HCT116 (cell line): ENCODE data around the gene PFKFB3. TPM values are rescaled to one million over a fixed set of nuclear protein-coding genes. Genes with fewer than 3 reads are reported as not detected.

Source experiments
- ATAC-seq: fragments of 200-7000 bp; cut with Tn5 transposase; 2 replicates; pipeline ENCODE4 v1.9.1; 2020; ENCODE audit warnings: mild to moderate bottlenecking, moderate library complexity
- Bru-seq: library from RNA; stranded (reverse); fragments of 400-500 nt; gene quantifications from one replicate; lab custom pipeline; 2021; lab: Mats Ljungman, UMichigan
- BruChase-seq, 2 experiments: library from RNA; stranded (reverse); fragments of 400-500 nt; gene quantifications; one replicate each; lab custom pipeline; 2021; lab: Mats Ljungman, UMichigan
- BruUV-seq: library from RNA; stranded (reverse); fragments of 400-500 nt; replicated peaks from 2 replicates; lab custom pipeline; 2021; lab: Mats Ljungman, UMichigan
- CTCF ChIA-PET: fragments of 300-600 bp; sonication (Branson Sonifier 250); formaldehyde crosslinking; loops from one replicate; lab custom pipeline; 2021; ENCODE audit warnings: antibody characterized with exemption; lab: Charles Lee
- POLR2A ChIA-PET: fragments of 300-600, 350-600 bp; sonication (Branson Sonifier 250); formaldehyde crosslinking; loops from one replicate; lab custom pipeline; 2021; ENCODE audit warnings: antibody characterized with exemption; lab: Charles Lee
- RAD21 ChIA-PET, 2 experiments: fragments of 300-600 bp; sonication (Branson Sonifier 250); formaldehyde crosslinking; loops; one replicate each; lab custom pipeline; 2023; ENCODE audit warnings: low total read pairs in 2 of 2; ENCODE audit not compliant: uncharacterized antibody in 2 of 2, unreplicated experiment in 2 of 2, low non-redundant PET in 1 of 2; lab: Charles Lee
- DNase-seq: peaks from one replicate; pipeline ENCODE4 v3.0.0-alpha.2; 2010; ENCODE audit warnings: low read depth, low spot score
- H2AFZ ChIP-seq: fragments of 200-600 bp; shearing (Covaris generic), sonication (generic); 2 replicates; pipeline ENCODE4 v1.6.1; 2017; ENCODE audit warnings: low read depth, mixed run types, mixed read lengths, antibody characterized with exemption, low read length; ENCODE audit not compliant: poor library complexity, severe bottlenecking
- H3K27ac ChIP-seq: 2 replicates; pipeline ENCODE4 v1.5.1; 2012; ENCODE audit warnings: low read depth, low read length
- H3K27me3 ChIP-seq: fragments of 200-600 bp; sonication (generic); 2 replicates; pipeline ENCODE4 v1.6.1; 2016; ENCODE audit warnings: mixed run types, low read length, mixed read lengths; ENCODE audit not compliant: insufficient read depth
- H3K36me3 ChIP-seq, 2 experiments: fragments of 200-500 bp in 1 of 2; fragments of 200-600 bp in 1 of 2; sonication (Bioruptor generic) in 1 of 2; sonication (generic) in 1 of 2; 2 replicates each; pipeline versions ENCODE4 v1.5.1 to v1.6.1; 2014 to 2016; ENCODE audit warnings: low read length in 2 of 2, inconsistent platforms in 1 of 2, mixed read lengths in 1 of 2, mixed run types in 1 of 2; ENCODE audit not compliant: insufficient read depth in 2 of 2, control insufficient read depth in 1 of 2
- H3K4me1 ChIP-seq, 2 experiments: fragments of 200-600 bp in 1 of 2; sonication (generic) in 1 of 2; 2 replicates each; pipeline versions ENCODE4 v1.5.1 to v1.6.1; 2012 to 2017; ENCODE audit warnings: low read length in 2 of 2, inconsistent platforms in 1 of 2, mild to moderate bottlenecking in 1 of 2, mixed read lengths in 1 of 2, mixed run types in 1 of 2, moderate library complexity in 1 of 2; ENCODE audit not compliant: insufficient read depth in 2 of 2, control insufficient read depth in 1 of 2
- H3K4me2 ChIP-seq: fragments of 200-600 bp; sonication (generic); 2 replicates; pipeline ENCODE4 v1.6.1; 2017; ENCODE audit warnings: mixed run types, low read length, mixed read lengths
- H3K4me3 ChIP-seq, 2 experiments: fragments of 200-600 bp in 1 of 2; sonication (generic) in 1 of 2; replicated peaks in 1 of 2; 2 replicates each; pipeline ENCODE4 v1.5.1; 2011 to 2016; ENCODE audit warnings: low read length in 2 of 2, control low read depth in 1 of 2, low read depth in 1 of 2, mild to moderate bottlenecking in 1 of 2, mixed read lengths in 1 of 2, mixed run types in 1 of 2
- H3K79me2 ChIP-seq: fragments of 200-600 bp; sonication (generic); 2 replicates; pipeline ENCODE4 v1.6.1; 2017; ENCODE audit warnings: mild to moderate bottlenecking, mixed run types, low read length, moderate library complexity, mixed read lengths; ENCODE audit not compliant: insufficient read depth
- H3K9ac ChIP-seq: fragments of 200-600 bp; sonication (generic); 2 replicates; pipeline ENCODE4 v1.6.1; 2016; ENCODE audit warnings: low read length, mixed read lengths
- H3K9me2 ChIP-seq: fragments of 200-600 bp; sonication (generic), shearing (Covaris generic); 2 replicates; pipeline ENCODE4 v1.6.1; 2017; ENCODE audit warnings: mixed run types, mild to moderate bottlenecking, moderate library complexity; ENCODE audit not compliant: insufficient read depth
- H3K9me3 ChIP-seq, 2 experiments: fragments of 200-500 bp in 1 of 2; fragments of 200-600 bp in 1 of 2; sonication (Bioruptor generic) in 1 of 2; sonication (generic) in 1 of 2; 2 replicates each; pipeline ENCODE4 v1.6.1; 2014 to 2017; ENCODE audit warnings: low read length in 2 of 2, mixed read lengths in 2 of 2, inconsistent platforms in 1 of 2, low read depth in 1 of 2, mild to moderate bottlenecking in 1 of 2, mixed run types in 1 of 2, moderate library complexity in 1 of 2; ENCODE audit not compliant: control insufficient read depth in 1 of 2, insufficient read depth in 1 of 2
- H4K20me1 ChIP-seq: fragments of 200-600 bp; sonication (generic), shearing (Covaris generic); 2 replicates; pipeline ENCODE4 v1.6.1; 2017; ENCODE audit warnings: mixed run types, mild to moderate bottlenecking, moderate library complexity; ENCODE audit not compliant: insufficient read depth
- CBX3 ChIP-seq: IDR thresholded peaks from 2 replicates; pipeline ENCODE4 v1.6.1; 2012; ENCODE audit warnings: low read depth
- ELF1 ChIP-seq: IDR thresholded peaks from 2 replicates; pipeline ENCODE4 v1.6.1; 2012; ENCODE audit warnings: low read depth, borderline replicate concordance
- EZH2 ChIP-seq: fragments of 200-600 bp; sonication (generic); IDR thresholded peaks from 2 replicates; pipeline ENCODE4 v1.6.1; 2017; ENCODE audit warnings: antibody characterized with exemption, mixed run types
- FOSL1 ChIP-seq: IDR thresholded peaks from 2 replicates; pipeline ENCODE4 v1.6.1; 2012; ENCODE audit warnings: low read depth
- JUND ChIP-seq: IDR thresholded peaks from 2 replicates; pipeline ENCODE4 v1.6.1; 2012
- POLR2A ChIP-seq: IDR thresholded peaks from 2 replicates; pipeline ENCODE4 v1.7.0; 2011; ENCODE audit warnings: borderline replicate concordance; ENCODE audit not compliant: insufficient read depth, insufficient read length; ENCODE audit errors: extremely low read depth
- POLR2AphosphoS5 ChIP-seq: IDR thresholded peaks from 2 replicates; pipeline ENCODE4 v1.6.1; 2011; ENCODE audit warnings: mild to moderate bottlenecking, low read depth, low read length, moderate library complexity
- RAD21 ChIP-seq: IDR thresholded peaks from 2 replicates; pipeline ENCODE4 v1.6.1; 2012; ENCODE audit warnings: low read depth, mild to moderate bottlenecking
- SIN3A ChIP-seq: IDR thresholded peaks from 2 replicates; pipeline ENCODE4 v1.6.1; 2012; ENCODE audit warnings: low read depth
- SP1 ChIP-seq: IDR thresholded peaks from 2 replicates; pipeline ENCODE4 v1.6.1; 2012; ENCODE audit warnings: low read depth
- TCF7L2 ChIP-seq: IDR thresholded peaks from 2 replicates; pipeline ENCODE4 v1.7.0; 2011; ENCODE audit warnings: borderline replicate concordance, inconsistent platforms; ENCODE audit not compliant: insufficient read depth, insufficient read length; ENCODE audit errors: extremely low read depth
- YY1 ChIP-seq: IDR thresholded peaks from 2 replicates; pipeline ENCODE4 v1.6.1; 2011; ENCODE audit warnings: low read length, low read depth, moderate library complexity, mild to moderate bottlenecking; ENCODE audit not compliant: insufficient replicate concordance; ENCODE audit errors: extremely low read depth
- ZFX ChIP-seq: fragments of 450-650 bp; IDR thresholded peaks from 2 replicates; pipeline ENCODE4 v1.6.1; 2017
- ZNF274 ChIP-seq: fragments of 200-500 bp; sonication (Bioruptor generic); IDR thresholded peaks from 2 replicates; pipeline ENCODE4 v1.6.1; 2014; ENCODE audit warnings: mild to moderate bottlenecking, low read depth, low read length, inconsistent platforms
- intact Hi-C: fragments of 100-400 bp; cut with micrococcal nuclease; formaldehyde crosslinking; loops from 2 replicates; pipeline ENCODE4 v1.10.0; 2022
- long read RNA-seq: library from polyadenylated mRNA; unstranded; transcript quantifications from one replicate; pipeline ENCODE4 v2.0.0, GENCODE V29; 2021; ENCODE audit not compliant: unreplicated experiment
- polyA plus RNA-seq: library from polyadenylated mRNA; unstranded; fragments of >200 nt; gene quantifications from 2 replicates; pipeline ENCODE4 v1.2.1, GENCODE V29; 2012; ENCODE audit warnings: missing spikeins
- total RNA-seq: library from RNA; stranded (reverse); gene quantifications from one replicate; pipeline ENCODE4 v1.2.1, GENCODE V29; 2021; ENCODE audit not compliant: unreplicated experiment
- TF ChIP-seq, protein P1 (sequence below): IDR thresholded peaks from 2 replicates; pipeline ENCODE4 v1.6.1; 2012
- TF ChIP-seq, protein P2 (sequence below), 3 experiments: fragments of 200-600 bp in 1 of 3; sonication (generic) in 1 of 3; IDR thresholded peaks in 2 of 3; conservative IDR thresholded peaks in 1 of 3; 2 replicates each; pipeline ENCODE4 v1.5.1; 2012 to 2017; ENCODE audit warnings: low read depth in 2 of 3, low read length in 2 of 3, antibody characterized with exemption in 1 of 3, borderline replicate concordance in 1 of 3, control low read depth in 1 of 3, mild to moderate bottlenecking in 1 of 3, mixed read lengths in 1 of 3, mixed run types in 1 of 3, moderate library complexity in 1 of 3; ENCODE audit not compliant: insufficient read depth in 1 of 3
- TF ChIP-seq, protein P3 (sequence below): IDR thresholded peaks from 2 replicates; pipeline ENCODE4 v1.6.1; 2011; ENCODE audit warnings: mild to moderate bottlenecking, low read length, moderate library complexity; ENCODE audit not compliant: insufficient replicate concordance; ENCODE audit errors: extremely low read depth

The PFKFB3 gene
- 50.8 TPM for total RNA-seq
- 32.8 and 40.7 TPM in 2 replicates for polyA plus RNA-seq
- percentile 82 among the genes with signal in this experiment for Bru-seq, nascent RNA
- BruChase-seq, experiment 1, labeled RNA remaining after a 6-hour chase: percentile 83 among the genes with signal in this experiment
- percentile 82 among the genes with signal in this experiment for BruChase-seq, experiment 2, labeled RNA remaining after a 2-hour chase
- long read RNA-seq, full-length matches to known transcripts: 11 of 83 reads
- long read RNA-seq, partial matches to known transcripts: 30 of 83 reads
- long read RNA-seq, other reads (novel, unspliced or antisense): 42 of 83 reads

DNA sequence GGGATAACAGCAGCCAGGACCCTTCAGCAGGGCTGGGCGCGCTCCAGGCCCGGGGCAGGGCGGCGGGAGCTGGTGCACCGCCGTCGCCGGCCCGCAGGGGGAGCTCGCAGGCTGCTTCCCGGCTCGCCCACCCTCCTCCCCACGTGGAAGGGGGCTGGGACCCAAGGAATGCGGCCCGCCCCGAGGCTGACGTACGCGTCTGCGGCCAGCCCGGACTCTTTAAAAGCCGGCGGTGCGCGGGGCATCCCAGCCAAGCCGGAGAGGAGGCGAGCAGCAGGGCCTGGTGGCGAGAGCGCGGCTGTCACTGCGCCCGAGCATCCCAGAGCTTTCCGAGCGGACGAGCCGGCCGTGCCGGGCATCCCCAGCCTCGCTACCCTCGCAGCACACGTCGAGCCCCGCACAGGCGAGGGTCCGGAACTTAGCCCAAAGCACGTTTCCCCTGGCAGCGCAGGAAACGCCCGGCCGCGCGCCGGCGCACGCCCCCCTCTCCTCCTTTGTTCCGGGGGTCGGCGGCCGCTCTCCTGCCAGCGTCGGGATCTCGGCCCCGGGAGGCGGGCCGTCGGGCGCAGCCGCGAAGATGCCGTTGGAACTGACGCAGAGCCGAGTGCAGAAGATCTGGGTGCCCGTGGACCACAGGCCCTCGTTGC is at the start of gene PFKFB3:
Gene PFKFB3, plus strand, starts transcription at position 249 of the 647 bp plus-strand sequence. Its CDS starts 329 bp downstream, at position 578.
- Histone ChIP-seq H3K79me2 (peaks cover 29% of the 10 kb centered on the region), H3K27me3 (no peaks in the 10 kb centered on the region), H3K9ac (peak within 1 kb of the TSS; percentile 70), H3K9me2 (no peaks in the 10 kb centered on the region), H4K20me1 (no peaks in the 10 kb centered on the region), H3K36me3 (no peaks in the 10 kb centered on the region), H2AFZ (no peak within 1 kb of the TSS), H3K27ac (peak within 1 kb of the TSS; percentile 94), H3K4me2 (peak within 1 kb of the TSS; percentile 98), H3K9me3 (no peaks in the 10 kb centered on the region), H3K4me1 (peaks cover 0 to 27% of the 10 kb centered on the region in 2 experiments; a peak in 3 of 4 replicates), H3K4me3 (peak within 1 kb of the TSS; percentile 58 to 74)
- TF ChIP-seq ZFX (peak; percentile 17; the same call in 1 of the 2 replicates), TCF7L2 (peak; percentile 45), EZH2 (no peak), ZNF274 (no peak), POLR2AphosphoS5 (peak; percentile 96), JUND (no peak), ELF1 (no peak), RAD21 (peak; percentile 95), YY1 (peak; percentile 22), FOSL1 (no peak), CBX3 (0 out of 2 replicates have a peak, but pooled peaks have one; percentile 65), SIN3A (peak; percentile 84), POLR2A (peak; percentile 88), SP1 (peak; percentile 70)
- TF ChIP-seq, protein P1, sequence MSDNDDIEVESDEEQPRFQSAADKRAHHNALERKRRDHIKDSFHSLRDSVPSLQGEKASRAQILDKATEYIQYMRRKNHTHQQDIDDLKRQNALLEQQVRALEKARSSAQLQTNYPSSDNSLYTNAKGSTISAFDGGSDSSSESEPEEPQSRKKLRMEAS: peak; percentile 97
- TF ChIP-seq, protein P2, sequence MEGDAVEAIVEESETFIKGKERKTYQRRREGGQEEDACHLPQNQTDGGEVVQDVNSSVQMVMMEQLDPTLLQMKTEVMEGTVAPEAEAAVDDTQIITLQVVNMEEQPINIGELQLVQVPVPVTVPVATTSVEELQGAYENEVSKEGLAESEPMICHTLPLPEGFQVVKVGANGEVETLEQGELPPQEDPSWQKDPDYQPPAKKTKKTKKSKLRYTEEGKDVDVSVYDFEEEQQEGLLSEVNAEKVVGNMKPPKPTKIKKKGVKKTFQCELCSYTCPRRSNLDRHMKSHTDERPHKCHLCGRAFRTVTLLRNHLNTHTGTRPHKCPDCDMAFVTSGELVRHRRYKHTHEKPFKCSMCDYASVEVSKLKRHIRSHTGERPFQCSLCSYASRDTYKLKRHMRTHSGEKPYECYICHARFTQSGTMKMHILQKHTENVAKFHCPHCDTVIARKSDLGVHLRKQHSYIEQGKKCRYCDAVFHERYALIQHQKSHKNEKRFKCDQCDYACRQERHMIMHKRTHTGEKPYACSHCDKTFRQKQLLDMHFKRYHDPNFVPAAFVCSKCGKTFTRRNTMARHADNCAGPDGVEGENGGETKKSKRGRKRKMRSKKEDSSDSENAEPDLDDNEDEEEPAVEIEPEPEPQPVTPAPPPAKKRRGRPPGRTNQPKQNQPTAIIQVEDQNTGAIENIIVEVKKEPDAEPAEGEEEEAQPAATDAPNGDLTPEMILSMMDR (IDR thresholded peaks at IDR 0.05 in 2 of 3, conservative IDR thresholded peaks at IDR 0.05 in 1 of 3; ENCODE audit: borderline replicate concordance in 1 of 3, insufficient read depth in 1 of 3, low read depth in 2 of 3, low read length in 2 of 3): peak; percentile 76 to 91 (median 83)
- TF ChIP-seq, protein P3, sequence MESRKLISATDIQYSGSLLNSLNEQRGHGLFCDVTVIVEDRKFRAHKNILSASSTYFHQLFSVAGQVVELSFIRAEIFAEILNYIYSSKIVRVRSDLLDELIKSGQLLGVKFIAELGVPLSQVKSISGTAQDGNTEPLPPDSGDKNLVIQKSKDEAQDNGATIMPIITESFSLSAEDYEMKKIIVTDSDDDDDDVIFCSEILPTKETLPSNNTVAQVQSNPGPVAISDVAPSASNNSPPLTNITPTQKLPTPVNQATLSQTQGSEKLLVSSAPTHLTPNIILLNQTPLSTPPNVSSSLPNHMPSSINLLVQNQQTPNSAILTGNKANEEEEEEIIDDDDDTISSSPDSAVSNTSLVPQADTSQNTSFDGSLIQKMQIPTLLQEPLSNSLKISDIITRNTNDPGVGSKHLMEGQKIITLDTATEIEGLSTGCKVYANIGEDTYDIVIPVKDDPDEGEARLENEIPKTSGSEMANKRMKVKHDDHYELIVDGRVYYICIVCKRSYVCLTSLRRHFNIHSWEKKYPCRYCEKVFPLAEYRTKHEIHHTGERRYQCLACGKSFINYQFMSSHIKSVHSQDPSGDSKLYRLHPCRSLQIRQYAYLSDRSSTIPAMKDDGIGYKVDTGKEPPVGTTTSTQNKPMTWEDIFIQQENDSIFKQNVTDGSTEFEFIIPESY: peak; percentile 17
- ATAC-seq (peak; percentile 89), DNase-seq (peak; percentile 71)
- no TSS peak for BruUV-seq
- ChIA-PET POLR2A (interaction anchor here (0.6 to 2.0 kb wide), 13 partner anchors 8 to 207 kb away, joined by 3 to 33 read pairs (median 3); no protein-coding TSS in a partner anchor), CTCF (interaction anchor here (0.8 to 1.8 kb wide), 15 partner anchors 9 to 572 kb away, joined by 3 to 118 read pairs (median 5); no protein-coding TSS in a partner anchor), RAD21 (interaction anchor here (0.6 to 1.8 kb wide), 5 partner anchors 40 to 199 kb away, joined by 3 to 25 read pairs (median 3); no protein-coding TSS in a partner anchor)
- intact Hi-C loops: loop anchor here (1.0 to 5.0 kb wide), 4 partner anchors 36 to 198 kb away; no protein-coding TSS in a partner anchor
